GM19397 (cell line): Measurements from ENCODE around the gene RBM45.
A peak's percentile ranks its signal among the peaks of the same experiment; 100 is the strongest.
"Not testable (repeated sequence)": the region's sequence is repeated elsewhere in the genome, so short reads cannot be mapped to it uniquely, and the experiment has no call there.

ENCODE experiments used
- ATAC-seq: cut with Tn5 transposase; IDR thresholded peaks from one replicate; pipeline ENCODE4 v1.9.1; 2021; ENCODE audit warnings: mild to moderate bottlenecking, moderate library complexity; ENCODE audit not compliant: unreplicated experiment

The RBM45 gene, protein sequence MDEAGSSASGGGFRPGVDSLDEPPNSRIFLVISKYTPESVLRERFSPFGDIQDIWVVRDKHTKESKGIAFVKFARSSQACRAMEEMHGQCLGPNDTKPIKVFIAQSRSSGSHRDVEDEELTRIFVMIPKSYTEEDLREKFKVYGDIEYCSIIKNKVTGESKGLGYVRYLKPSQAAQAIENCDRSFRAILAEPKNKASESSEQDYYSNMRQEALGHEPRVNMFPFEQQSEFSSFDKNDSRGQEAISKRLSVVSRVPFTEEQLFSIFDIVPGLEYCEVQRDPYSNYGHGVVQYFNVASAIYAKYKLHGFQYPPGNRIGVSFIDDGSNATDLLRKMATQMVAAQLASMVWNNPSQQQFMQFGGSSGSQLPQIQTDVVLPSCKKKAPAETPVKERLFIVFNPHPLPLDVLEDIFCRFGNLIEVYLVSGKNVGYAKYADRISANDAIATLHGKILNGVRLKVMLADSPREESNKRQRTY

DNA sequence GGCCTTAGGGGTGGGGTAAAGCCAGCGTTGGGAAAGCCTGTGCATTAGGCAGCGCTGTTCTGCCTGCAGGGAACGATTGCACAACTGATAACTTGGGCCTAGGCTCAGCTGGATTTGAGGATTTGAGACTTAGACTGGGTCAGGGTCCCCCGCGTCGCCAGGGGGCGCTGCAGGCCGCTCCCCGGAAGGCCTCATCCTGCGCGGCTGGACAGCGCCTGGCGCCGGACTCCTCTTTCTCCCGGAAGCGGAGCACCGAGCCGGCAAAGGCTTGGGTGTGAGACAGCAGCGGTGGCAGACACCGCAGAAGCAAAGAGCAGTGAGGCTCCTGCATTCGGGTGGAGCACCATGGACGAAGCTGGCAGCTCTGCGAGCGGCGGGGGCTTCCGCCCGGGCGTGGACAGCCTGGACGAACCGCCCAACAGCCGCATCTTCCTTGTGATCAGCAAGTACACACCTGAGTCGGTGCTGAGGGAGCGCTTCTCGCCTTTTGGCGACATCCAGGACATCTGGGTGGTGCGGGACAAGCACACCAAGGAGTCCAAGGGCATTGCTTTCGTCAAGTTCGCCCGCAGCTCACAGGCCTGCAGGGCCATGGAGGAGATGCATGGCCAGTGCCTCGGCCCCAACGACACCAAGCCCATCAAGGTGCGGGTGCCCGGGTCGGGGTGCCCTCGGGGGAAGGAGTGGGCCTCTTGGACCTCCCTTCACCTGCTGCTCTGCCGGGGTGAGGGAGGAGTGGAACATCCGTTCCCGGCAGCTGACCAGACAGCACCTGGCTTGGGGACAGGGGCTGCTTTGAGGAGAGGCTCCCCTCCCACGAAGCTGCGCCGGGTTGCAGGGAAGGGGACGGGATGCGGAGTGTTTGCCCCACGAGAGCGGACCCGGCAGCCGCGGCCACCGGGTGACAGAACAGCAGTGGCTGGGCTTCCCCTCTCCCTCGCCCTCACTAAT lies at the start of gene RBM45:
RBM45 (plus strand) TSS at position 236 of the 951 bp plus-strand sequence; CDS start at position 346, 110 bp downstream.
- peak; percentile 91 for ATAC-seq

GRCh38 chr2:178066324-178066723 lies 45.9 kb upstream of the RBM45 start:
- no peak for ATAC-seq

GRCh38 chr2:178066890-178067669 lies 45.2 kb upstream of the RBM45 start:
- no peak for ATAC-seq

DNA sequence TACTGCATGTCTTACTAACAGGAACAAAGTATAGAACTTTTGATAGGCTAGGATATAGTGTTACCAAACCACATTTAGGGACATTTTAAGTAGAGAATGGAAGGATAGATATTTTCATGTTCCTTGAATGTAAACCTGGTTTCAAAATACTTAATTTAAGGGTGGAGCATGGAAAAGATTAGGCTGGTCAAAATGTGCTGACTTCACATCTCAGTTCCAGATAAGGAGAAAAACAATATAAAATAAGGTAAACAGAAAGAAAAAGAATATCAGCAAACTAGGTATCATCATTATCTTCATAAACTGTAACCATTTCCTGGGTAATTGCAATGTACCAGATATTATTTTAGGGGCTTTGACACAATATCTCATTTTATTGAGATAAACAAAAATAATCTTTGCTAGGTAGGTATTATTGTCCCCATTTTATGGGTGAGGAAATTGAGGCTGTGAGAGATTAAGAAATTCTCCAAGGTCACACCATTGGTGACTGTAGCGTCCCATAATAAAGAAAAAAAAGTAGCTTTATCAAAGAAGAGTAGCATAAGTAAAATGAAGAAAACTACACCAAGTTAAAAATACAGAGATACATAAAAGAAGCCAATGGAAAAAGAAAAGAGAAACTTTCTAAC lies 43.3 kb upstream of the RBM45 start:
- no peak for ATAC-seq

DNA sequence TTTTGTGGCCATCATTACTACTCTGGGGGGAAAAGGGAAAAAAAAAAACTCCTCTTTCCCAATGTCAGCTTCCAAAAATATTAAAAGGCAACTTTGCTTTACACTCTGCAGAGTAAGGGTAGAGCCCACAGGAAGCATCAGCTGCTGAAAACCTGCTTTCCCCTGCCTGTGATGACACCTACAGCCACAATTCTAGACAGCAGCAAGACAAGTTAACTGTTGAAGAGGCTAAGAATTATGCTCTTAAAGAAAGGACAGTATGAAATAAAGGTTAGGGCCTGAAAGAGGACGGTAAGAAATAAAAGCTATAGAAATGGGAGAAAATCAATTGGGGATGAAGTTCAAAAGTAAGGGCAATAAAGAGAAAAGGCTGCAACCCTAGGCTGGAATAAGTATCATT lies 42.7 kb upstream of the RBM45 start:
- ATAC-seq, result no peak

DNA sequence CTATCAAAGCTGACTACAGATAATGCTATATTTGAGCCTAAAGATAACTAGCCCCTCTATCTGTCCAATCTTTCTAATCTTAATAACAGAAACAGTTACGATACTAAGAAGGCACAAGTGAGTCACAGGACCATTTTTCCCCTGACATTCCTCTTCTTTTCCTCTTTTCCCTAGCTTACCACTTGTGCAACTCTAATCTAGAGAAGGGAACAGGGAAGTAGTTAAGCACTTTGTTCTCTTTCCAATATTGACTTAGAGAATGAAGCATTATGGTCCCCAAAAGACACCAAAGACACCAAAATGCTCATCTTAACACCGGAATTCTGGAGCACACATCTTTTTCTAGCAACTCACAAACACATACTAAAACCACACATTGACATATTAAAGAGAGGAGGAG lies 41.4 kb upstream of the RBM45 start:
- ATAC-seq, result no peak

DNA sequence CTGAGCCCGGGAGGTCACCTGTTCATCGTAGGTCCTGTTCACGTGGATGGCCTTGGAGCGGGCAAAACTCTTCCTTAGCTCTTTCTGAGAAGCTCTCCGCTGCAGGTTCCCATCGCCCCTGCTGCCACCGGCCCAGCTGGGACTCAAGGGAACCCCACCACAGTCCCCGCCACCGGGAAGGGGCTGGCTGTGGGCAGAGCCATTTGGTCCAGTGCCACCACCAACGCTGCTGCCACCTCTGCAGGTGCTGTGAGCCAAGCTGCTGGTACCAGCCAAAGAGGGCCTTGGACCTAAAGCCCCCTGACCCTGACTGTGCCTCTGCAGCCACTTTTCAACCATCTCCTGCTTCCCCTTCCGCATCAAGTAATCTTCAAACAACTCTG lies 40.2 kb upstream of the RBM45 start:
- ATAC-seq, result no peak

GRCh38 chr2:178072383-178073301 lies 39.6 kb upstream of the RBM45 start, which contains the start of gene PDE11A:
Gene PDE11A (minus strand): TSS chr2:178072777. CDS start chr2:178072437, 340 bp downstream.
- peak; percentile 63 for ATAC-seq

GRCh38 chr2:178074123-178075005 lies 37.9 kb upstream of the RBM45 start:
- no peak for ATAC-seq

DNA sequence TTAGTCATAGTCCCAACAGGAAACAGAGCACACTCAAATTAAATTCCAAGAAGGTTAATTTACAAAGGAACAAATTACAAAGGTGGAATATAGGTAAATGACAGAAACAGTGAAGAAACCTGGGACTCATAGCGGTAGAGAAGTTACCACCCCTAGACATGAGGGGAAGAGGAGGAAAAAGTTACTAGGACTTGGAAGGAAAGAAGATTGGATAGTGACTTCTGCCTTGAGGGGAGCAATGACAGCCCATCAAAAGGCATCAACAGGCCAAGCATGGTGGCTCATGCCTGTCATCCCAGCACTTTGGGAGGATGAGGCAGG lies 37.3 kb upstream of the RBM45 start:
- no peak for ATAC-seq

DNA sequence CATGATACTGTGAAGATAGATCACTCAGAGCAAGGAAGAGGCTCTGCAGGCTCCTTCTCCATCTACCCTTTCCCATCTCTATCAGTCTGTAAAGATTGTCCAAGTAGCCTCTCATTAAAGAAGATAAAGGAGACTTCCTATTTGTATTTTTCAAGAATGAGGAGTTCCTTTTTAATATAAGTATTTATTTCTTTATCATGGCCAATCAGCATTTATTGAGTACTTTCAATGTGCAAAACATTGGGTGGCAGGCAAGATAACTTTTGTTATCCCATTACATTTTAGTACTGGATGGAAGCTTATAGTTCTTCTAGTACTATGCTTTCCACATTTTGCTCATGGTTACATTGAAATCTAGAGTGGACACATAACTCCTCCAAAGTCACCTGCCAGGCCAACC lies 36.1 kb upstream of the RBM45 start:
- no peak for ATAC-seq

DNA sequence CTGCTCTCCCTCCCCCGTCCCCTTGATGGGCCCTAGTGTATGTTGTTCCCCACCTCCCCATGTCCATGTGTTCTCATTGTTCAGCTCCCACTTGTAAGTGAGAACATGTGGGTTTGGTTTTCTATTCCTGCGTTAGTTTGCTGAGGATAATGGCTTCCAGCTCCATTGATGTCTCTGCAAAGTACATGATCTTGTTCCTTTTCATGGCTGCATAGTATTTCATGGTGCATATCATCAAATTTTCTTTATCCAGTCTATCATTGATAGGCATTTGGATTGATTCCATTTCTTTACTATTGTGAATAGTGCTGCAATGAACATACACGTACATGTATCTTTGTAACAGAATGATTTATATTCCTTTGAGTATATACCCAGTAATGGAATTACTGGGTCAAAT lies 33.0 kb upstream of the RBM45 start:
- not testable (repeated sequence) for ATAC-seq

DNA sequence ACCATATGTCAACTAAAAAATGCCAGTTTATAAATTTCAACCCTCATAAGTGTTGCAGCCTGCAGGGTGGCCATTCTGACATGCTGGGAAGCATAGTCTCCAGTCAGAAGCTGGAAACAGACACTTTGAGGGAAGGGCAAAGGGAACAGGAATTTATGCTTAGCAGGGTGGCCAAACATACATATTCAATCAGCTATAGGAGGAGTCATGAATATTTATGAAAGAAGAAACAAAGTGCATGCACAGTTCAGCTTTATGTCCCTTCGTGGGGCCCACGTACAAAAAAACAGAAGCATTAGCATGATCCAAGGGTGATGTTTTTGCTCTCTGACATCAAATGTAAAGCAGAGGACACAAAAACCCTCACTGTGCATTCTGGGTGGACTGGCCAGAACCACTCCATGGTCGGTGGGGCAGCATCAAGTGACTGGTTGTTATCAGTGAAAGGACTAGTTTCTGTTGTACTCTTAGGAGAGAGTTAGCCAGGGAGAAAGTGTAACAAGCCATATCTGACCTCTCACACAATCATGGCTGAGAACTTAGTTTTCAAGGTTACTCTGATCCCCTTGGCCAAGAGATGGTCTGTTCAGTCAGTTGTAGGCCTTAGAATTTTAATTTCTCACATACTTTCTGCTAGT lies 29.7 kb upstream of the RBM45 start:
- no peak for ATAC-seq

- no peak for ATAC-seq
Measured at GRCh38 chr2:178084273-178084672, 28.0 kb upstream of the RBM45 start.

GRCh38 chr2:178088774-178089270 lies 23.4 kb upstream of the RBM45 start:
- no peak for ATAC-seq

DNA sequence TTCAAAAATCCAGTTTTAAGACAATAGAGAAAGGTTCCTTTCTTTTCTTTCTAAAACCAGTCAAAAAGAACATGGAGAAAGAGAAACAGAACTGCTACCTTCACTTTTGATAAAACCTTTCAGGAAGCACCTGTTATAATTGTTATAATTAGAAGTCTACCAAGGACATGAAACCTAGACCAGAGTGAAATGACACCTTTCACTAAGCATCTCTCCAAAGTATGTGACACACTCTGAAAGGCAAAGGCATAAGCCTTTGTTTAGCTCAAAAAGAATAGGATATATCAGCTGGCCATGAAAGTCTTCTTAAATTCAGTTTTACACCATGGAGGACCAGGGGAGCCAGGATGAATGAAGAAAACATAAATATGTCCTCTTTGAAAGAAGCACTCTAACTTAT lies 18.8 kb upstream of the RBM45 start:
- no peak for ATAC-seq

- no peak for ATAC-seq
Measured at GRCh38 chr2:178101321-178102079, 10.7 kb upstream of the RBM45 start.
